ENCODE data around the gene MGLL. TPM values are rescaled to one million over a fixed set of nuclear protein-coding genes. Genes with fewer than 3 reads are reported as not detected.

Gene MGLL
- total RNA-seq, 1 donor from 2014 or later = 0.43 TPM

DNA sequence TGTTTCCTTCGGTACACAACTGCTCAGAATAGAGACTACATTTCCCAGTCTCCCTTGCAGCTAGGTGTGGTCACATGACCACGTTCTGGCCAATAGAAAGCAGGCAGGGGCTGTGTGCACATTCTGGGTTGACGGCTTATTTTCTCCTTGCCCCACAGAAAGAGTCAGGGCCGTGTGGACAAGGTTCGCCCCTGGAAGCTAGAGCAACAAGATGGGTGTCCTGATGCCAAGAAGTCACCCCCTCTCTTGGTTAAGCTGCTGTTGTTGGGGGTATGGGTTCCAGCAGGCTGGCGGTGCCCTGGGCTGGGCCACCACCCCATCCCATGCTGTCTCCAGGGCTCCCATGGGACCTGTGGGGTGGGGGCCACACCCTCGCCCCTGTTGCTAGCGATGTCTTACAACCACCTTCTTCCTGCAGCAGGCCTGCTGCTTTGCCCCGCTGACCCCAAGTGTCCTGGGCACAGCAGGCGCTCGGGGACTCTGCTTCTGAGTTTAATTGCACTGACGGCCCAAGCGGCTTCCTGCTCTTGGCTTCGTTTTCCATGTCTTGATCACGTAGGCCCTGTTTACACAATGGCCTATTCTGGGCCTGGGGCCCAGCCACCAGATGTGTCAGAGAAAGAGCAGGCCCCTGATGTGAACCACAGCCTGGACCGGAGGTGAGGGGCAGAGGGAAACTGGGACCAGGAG lies 124.6 kb downstream of the MGLL start:
- Mint-ChIP-seq H3K27ac (no peak overlapping the region), H3K4me1 (ENCODE audit: low read depth) (no peaks in the 10 kb centered on the region), H3K9me3 (ENCODE audit: low read depth) (no peaks in the 10 kb centered on the region), H3K27me3 (peaks cover 8% of the 10 kb centered on the region), H3K4me3 (ENCODE audit: low read depth) (no peak overlapping the region), H3K36me3 (ENCODE audit: insufficient read depth) (no peaks in the 10 kb centered on the region)
- DNase-seq (ENCODE audit: low spot score, unreplicated experiment) = no peak
- TF ChIP-seq, protein P1, sequence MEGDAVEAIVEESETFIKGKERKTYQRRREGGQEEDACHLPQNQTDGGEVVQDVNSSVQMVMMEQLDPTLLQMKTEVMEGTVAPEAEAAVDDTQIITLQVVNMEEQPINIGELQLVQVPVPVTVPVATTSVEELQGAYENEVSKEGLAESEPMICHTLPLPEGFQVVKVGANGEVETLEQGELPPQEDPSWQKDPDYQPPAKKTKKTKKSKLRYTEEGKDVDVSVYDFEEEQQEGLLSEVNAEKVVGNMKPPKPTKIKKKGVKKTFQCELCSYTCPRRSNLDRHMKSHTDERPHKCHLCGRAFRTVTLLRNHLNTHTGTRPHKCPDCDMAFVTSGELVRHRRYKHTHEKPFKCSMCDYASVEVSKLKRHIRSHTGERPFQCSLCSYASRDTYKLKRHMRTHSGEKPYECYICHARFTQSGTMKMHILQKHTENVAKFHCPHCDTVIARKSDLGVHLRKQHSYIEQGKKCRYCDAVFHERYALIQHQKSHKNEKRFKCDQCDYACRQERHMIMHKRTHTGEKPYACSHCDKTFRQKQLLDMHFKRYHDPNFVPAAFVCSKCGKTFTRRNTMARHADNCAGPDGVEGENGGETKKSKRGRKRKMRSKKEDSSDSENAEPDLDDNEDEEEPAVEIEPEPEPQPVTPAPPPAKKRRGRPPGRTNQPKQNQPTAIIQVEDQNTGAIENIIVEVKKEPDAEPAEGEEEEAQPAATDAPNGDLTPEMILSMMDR (IDR thresholded peaks at IDR 0.05; ENCODE audit: unreplicated experiment) = no peak

DNA sequence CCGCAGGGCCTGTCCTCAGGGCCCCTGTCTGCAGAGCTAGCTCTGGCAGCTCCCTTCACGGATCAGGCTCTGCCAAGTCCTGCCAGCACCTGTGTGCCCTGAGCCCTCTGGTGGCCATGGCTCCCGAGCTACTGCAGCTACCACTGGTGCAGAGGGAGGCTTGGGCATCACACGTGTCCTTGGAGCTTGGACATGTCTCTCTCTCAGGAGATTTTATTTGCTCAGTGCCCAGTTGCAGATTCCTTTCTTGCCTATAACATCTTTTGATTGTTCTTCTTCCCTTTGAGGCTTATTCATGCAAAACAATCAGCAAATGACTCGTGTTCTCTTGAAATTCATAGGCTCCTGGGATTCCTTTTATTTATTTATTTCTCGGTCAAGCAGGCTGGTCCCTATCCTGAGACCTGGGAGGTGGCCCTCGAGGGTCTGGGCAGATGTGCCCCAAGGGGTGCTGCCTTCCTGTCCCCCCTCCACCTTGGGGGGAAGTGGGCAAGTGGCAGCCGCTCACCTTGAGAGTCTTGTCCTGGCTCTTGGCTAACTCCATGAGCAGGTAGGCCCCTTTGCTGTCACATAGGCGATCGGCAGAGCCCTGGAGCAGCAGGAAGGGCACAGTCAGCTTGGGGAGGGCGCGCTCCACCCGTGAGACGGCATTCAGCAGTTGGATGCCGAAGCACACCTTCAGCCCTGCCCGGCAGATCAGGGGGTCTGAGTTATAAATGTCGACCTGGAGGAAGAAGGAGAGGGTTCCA lies 127.7 kb downstream of the MGLL start:
- no peak for DNase-seq (ENCODE audit: low spot score, unreplicated experiment)
- H3K27ac Mint-ChIP-seq = no peak overlapping the region
- no peaks in the 10 kb centered on the region for H3K36me3 Mint-ChIP-seq (ENCODE audit: insufficient read depth)

DNA sequence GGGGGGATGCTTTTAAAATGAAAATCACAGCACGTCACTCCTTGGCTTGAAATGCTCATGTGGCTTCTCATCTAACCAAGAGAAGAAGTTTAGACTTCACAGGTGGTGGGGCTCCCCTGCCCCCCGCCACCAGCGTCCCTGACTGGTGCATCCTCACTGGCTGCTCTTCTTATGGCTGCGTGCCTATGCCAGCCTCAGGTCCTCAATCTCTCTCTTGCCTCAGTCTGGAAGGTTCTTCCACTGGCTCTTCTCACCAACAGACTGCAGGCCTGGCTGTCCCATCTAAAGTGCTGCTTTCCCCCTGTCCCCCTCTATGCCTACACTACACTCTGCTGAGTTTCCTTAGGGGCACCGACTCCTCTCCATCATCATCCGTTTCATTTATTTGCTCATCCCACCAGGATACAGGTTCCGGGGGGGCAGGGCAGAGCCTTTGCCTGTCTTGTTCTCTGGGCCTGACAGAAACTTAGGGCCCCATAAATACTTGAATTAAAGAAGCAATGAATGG lies 128.9 kb downstream of the MGLL start:
- peaks cover 1% of the 10 kb centered on the region for H3K4me1 Mint-ChIP-seq (ENCODE audit: low read depth)
- peaks cover 5% of the 10 kb centered on the region for H3K27me3 Mint-ChIP-seq
- no peak overlapping the region for H3K27ac Mint-ChIP-seq
- TF ChIP-seq, protein P1 (IDR thresholded peaks at IDR 0.05; ENCODE audit: unreplicated experiment) = no peak
- H3K4me3 Mint-ChIP-seq (ENCODE audit: low read depth) = no peak overlapping the region
- no peaks in the 10 kb centered on the region for H3K9me3 Mint-ChIP-seq (ENCODE audit: low read depth)
- no peaks in the 10 kb centered on the region for H3K36me3 Mint-ChIP-seq (ENCODE audit: insufficient read depth)
- DNase-seq (ENCODE audit: low spot score, unreplicated experiment) = no peak

More for the DNA sequence above, 127.7 kb downstream of the MGLL start:
- H3K4me1 Mint-ChIP-seq (ENCODE audit: low read depth) = peaks cover 1% of the 10 kb centered on the region
- no peaks in the 10 kb centered on the region for H3K9me3 Mint-ChIP-seq (ENCODE audit: low read depth)
- TF ChIP-seq, protein P1 (IDR thresholded peaks at IDR 0.05; ENCODE audit: unreplicated experiment) = peak; percentile 21
- no peak overlapping the region for H3K4me3 Mint-ChIP-seq (ENCODE audit: low read depth)
- peaks cover 8% of the 10 kb centered on the region for H3K27me3 Mint-ChIP-seq

DNA sequence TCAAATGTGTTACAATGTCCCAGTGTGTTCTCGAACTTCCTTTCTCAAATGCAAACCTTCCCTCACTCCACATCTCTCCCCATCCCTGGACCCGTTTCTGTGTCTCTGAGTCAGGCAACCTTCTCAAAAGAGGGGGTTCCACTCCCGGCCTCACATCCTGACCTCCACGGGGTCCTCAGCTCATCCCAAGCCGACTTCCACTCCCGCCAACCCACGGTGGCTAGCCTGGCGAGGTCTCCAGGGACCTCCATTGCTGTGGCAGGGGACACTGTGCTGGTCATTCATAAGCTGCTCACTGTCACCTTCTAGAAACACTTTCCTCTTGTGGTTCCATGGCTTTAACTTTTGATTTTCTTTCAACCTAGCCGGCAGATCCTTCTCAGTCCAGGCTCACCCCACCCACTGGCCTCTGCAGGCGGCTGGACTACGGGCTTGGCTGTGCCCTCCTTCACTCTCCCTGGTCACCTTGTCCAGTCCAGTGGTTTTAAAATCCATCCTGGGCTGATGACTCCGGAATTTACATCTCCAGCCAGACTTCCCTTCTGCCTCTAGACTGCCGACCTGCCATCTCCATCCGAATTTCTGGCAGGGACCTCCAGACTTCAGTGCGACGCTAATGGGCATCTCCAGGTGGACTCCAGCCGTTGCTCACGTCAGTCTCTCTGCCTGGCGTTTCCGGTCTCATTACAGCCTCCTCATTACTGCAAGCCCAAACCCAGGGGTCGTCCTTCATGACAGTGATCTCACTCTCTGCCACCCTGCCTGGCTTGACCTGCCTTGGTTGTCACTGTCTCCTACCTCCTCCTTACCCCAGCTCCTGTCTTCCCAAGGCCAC lies 129.6 kb downstream of the MGLL start:
- Mint-ChIP-seq H3K36me3 (ENCODE audit: insufficient read depth) (no peaks in the 10 kb centered on the region), H3K27ac (no peak overlapping the region), H3K27me3 (peaks cover 5% of the 10 kb centered on the region), H3K4me3 (ENCODE audit: low read depth) (no peak overlapping the region), H3K4me1 (ENCODE audit: low read depth) (peaks cover 1% of the 10 kb centered on the region), H3K9me3 (ENCODE audit: low read depth) (no peaks in the 10 kb centered on the region)
- TF ChIP-seq, protein P1 (IDR thresholded peaks at IDR 0.05; ENCODE audit: unreplicated experiment) = no peak
- no peak for DNase-seq (ENCODE audit: low spot score, unreplicated experiment)

DNA sequence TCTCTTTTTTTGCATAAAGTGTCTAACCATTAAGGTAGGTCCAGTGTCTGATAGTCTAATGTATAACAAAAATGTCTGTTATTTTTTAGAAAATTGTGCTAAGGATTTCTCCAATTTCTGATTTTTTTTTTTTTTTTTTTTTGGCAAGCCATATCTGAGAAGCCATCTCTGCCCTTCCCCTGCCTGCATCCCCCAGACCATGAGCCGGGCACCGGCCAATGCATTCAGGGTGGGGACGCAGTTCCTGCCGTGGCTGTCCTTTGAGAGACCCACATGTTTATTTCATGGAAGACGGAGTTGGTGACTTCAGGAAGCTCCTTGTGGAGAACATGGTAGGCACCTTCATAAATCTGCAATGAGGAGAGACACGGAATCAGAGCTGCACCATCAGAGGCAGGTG lies 130.3 kb downstream of the MGLL start:
- no peak overlapping the region for H3K27ac Mint-ChIP-seq
- peaks cover 5% of the 10 kb centered on the region for H3K27me3 Mint-ChIP-seq
- no peaks in the 10 kb centered on the region for H3K36me3 Mint-ChIP-seq (ENCODE audit: insufficient read depth)
- no peak for DNase-seq (ENCODE audit: low spot score, unreplicated experiment)
- TF ChIP-seq, protein P1 (IDR thresholded peaks at IDR 0.05; ENCODE audit: unreplicated experiment) = no peak
- peaks cover 1% of the 10 kb centered on the region for H3K4me1 Mint-ChIP-seq (ENCODE audit: low read depth)
- no peak overlapping the region for H3K4me3 Mint-ChIP-seq (ENCODE audit: low read depth)
- no peaks in the 10 kb centered on the region for H3K9me3 Mint-ChIP-seq (ENCODE audit: low read depth)
